HFF-Myc (cell line): ENCODE measurements around the gene MRPS34.

Experiments
- DNase-seq: peaks from one replicate; pipeline ENCODE4 v3.0.0-alpha.2; 2011; ENCODE audit warnings: low read depth; ENCODE audit errors: extremely low read depth
- H3K4me3 ChIP-seq: replicated peaks from 2 replicates; pipeline ENCODE4 v1.5.1; 2011; ENCODE audit warnings: low read depth, mild to moderate bottlenecking, control low read depth, low read length
- TF ChIP-seq, protein P1 (sequence below): IDR thresholded peaks from 2 replicates; pipeline ENCODE4 v1.5.1; 2012; ENCODE audit warnings: mild to moderate bottlenecking, low read depth, low read length, control low read depth; ENCODE audit errors: missing control alignments

Gene MRPS34

DNA sequence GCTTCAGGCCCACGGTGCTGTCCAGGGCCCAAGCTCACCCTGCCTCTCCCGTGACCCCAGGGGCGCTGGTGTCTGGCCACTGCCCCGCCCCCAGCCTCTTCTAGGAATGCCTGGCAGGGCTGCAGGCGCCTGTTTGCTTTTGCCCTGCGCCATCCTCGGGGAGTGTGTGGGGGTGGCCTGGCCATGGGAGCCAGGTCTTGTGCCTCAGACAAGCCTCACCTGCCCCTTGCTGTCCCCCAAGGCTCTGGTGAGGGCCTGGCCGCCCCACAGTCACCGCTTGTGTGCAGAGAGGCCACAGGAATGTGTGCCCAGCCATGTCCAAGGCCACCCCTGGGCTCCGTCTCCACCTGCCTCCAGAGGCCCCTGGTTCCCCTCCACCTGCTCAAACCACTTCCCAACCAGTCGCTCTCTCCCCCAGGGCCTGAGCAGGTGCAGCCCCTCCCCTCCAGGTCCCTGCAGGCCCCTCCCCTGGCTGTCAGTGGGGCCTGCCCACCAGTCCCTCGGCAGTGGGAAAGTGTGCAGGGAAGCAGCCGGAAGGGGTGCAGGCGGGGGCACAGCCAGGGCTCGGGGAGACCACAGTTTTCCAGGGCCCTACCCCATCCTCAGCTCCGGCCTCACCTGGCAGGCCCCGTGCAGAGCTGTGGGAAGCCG, 21.4 kb upstream of the MRPS34 start:
- no peak overlapping the region for H3K4me3 ChIP-seq
- no peak for DNase-seq
- TF ChIP-seq, protein P1, sequence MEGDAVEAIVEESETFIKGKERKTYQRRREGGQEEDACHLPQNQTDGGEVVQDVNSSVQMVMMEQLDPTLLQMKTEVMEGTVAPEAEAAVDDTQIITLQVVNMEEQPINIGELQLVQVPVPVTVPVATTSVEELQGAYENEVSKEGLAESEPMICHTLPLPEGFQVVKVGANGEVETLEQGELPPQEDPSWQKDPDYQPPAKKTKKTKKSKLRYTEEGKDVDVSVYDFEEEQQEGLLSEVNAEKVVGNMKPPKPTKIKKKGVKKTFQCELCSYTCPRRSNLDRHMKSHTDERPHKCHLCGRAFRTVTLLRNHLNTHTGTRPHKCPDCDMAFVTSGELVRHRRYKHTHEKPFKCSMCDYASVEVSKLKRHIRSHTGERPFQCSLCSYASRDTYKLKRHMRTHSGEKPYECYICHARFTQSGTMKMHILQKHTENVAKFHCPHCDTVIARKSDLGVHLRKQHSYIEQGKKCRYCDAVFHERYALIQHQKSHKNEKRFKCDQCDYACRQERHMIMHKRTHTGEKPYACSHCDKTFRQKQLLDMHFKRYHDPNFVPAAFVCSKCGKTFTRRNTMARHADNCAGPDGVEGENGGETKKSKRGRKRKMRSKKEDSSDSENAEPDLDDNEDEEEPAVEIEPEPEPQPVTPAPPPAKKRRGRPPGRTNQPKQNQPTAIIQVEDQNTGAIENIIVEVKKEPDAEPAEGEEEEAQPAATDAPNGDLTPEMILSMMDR, result no peak

DNA sequence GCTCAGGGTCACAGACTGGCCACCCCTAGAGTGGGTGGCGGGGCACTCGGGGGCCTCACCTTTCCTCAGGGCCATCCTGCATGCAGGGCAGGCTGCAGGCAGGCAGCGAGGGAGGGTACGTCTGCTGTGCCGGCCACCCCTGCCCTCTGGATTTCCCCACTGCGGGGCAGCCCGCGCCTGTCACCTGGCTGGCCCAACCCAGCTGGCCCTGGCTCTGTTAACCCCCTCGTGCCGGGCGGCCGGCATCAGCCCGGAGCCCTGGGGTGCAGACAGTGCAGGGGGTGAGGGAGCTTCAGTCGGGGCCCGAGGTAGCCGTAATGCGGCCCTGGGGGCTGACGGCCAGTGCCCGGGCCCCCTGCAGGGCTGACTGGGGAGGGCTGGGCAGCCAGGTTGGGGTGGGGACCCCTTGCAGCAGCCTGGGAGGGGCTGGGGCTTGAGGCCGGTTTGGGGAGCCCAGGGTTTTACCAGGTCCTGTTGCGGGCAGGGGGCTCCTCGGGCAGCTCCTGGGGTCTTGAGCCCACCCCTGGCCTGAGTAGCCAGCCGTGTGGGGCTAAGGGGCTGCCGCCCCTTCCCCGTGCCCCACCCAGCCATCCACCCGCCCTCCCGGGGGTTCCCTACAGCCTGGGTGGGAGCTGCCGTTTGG, 20.8 kb upstream of the MRPS34 start, which contains the start of gene IGFALS:
IGFALS (minus strand) TSS at position 128 of the 643 bp plus-strand sequence; CDS start at position 75, 53 bp downstream.
- no peak within 1 kb of the TSS for H3K4me3 ChIP-seq
- no peak for DNase-seq
- TF ChIP-seq, protein P1, result no peak

DNA sequence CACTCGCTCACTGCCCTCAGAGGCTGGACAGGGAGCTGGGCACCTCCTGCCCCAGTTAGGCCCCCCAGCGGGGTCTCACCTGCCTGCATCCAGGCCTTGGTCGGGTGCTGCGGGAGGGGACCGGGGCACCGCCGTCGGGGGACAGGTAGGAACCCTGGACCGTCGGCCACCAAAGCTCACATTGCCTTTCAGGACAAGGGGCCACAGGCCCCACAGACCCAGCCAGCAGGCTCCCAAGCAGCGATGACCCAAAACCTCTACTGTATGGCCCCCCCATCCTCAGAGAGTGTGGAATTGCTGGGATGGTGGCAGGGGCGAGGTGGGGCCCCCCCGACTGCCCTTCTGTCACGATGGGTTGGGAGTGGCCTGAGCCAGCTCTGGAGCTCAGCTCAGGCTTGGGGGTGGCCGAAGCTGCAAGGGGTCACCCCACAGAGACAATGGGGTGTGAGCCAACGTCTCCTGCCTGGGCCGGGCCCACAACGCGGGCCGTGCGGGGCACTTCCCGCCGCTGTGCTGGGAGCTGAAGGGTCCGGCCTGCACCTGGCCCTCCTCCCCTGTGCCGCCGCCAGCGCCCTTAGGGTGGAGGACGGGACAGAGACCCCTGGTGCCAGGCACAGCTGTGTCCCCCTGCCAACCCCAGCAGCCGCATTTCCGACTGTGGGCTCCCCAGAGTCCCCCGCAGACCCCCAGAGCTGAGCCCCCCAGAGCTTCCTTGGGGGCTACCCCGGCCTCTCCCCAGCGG, 20.1 kb upstream of the MRPS34 start:
- DNase-seq, result no peak
- H3K4me3 ChIP-seq, result no peak overlapping the region
- TF ChIP-seq, protein P1, result no peak

DNA sequence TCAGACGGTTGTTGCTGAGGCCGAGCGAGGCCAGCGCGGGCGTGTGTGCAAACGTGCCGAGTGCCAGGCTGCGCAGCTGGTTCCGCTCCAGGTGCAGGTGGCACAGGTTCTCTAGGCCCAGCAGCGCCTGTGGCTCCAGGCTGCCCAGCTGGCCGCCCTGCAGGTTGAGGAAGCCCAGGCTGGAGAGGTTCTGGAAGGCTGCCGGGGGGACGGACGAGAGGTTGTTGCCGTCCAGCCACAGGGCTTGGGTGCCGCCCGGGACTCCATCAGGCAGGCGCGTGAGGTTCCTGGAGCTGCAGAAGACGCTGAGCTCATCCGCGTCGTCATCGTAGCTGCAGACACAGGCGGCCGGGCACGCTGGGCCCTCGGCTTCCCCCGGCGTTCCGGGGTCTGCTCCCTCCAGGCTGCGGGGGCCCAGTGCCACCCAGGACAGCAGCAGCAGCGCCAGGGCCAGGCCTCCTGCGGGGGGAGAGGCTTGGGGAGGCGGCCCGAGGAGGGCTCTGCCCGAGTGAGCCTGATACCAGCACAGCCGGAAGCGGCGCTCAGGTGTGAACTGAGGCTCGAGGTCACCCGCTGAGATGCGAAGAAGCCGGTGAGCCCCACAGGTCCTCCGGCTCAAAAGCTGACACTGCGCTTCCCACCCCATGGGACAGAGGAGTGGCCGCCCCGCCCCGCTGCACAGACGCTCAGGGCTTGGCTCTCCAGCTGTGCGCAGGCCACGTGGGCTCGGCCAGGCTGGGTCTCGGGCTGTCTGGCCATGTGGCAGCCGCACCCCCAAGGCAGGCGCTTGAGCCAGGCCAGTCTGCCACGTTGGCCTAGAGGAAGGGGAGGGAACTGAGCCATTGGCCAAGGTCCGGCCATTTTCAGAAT, 19.2 kb upstream of the MRPS34 start:
- no peak overlapping the region for H3K4me3 ChIP-seq
- DNase-seq, result no peak

DNA sequence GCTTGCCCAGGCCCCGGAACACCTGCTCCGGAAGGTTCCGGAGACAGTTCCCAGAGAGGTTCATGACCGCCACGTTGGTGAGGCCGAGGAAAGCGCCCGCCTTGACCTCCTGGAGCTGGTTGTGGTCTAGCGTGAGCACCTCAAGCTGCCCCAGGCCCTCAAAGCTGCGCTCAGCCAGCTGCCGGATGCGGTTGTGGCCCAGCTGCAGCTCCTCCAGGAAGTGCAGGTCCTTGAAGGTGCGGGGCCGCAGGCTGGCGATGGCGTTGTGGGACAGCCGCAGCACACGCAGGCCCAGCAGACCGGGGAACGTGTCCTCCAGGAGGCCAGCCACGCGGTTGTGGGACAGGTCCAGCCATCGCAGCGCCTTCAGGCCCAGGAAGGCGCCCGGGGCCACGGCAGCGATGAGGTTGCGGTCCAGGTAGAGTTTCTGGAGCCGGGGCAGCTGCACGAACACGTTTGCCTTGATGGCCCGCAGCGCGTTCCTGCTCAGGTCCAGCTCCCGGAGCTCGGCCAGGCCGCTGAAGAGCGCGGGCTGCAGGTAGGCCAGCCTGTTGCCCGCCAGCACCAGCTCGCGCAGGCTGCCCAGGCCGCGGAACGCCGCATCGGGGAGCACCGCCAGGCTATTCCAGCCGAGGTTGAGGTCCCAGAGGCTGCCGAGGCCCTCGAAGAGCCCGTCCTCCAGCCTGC, 18.5 kb upstream of the MRPS34 start:
- H3K4me3 ChIP-seq, result no peak overlapping the region
- DNase-seq, result no peak
- TF ChIP-seq, protein P1, result no peak

More for the DNA sequence above, 19.2 kb upstream of the MRPS34 start:
- TF ChIP-seq, protein P1, result no peak

DNA sequence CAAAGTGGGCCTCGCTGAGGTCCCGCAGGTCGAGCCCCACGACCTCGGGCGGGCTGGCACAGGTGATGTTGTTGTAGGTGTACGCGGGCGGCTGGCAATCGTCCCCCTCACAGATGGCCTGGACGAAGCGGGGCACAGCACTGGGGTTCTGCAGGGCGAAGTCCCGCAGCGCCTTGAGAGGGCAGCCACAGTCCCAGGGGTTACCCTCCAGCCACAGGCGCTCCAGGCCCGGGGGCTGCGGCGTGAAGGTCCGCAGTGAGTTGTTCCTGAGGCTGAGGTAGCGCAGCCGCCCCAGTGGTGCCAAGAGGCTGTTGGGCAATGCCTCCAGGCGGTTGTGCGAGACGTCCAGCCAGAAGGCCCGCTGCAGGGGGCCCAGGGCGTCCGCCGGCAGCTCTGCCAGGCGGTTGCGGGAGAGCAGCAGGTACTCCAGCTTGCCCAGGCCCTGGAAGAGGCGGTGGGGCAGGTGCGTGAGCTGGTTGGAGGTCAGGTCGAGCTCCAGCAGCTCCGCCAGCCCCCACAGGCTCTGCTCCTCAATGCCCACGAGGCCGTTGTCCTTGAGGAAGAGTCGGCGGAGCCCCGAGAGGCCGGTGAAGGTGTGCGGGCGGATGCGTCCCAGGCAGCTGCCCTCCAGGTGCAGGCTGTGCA, 17.8 kb upstream of the MRPS34 start:
- H3K4me3 ChIP-seq, result no peak overlapping the region
- TF ChIP-seq, protein P1, result no peak
- DNase-seq, result no peak
